Left ventricle myocardium inferior (tissue), 1 donor: ENCODE data around the gene IL1RL1. TPM values are rescaled to one million over a fixed set of nuclear protein-coding genes. Genes with fewer than 3 reads are reported as not detected.

Experiments
- DNase-seq: peaks from one replicate; pipeline ENCODE4 v3.0.0-alpha.2; 2020
- H3K27ac ChIP-seq: fragments of 200-600 bp; replicated peaks from 2 replicates; pipeline ENCODE4 v1.8.0; 2021
- H3K27me3 ChIP-seq: fragments of 200-600 bp; 2 replicates; pipeline ENCODE4 v1.8.0; 2021; ENCODE audit warnings: low read depth
- H3K36me3 ChIP-seq: fragments of 200-600 bp; 2 replicates; pipeline ENCODE4 v1.8.0; 2021
- H3K4me1 ChIP-seq: fragments of 200-600 bp; 2 replicates; pipeline ENCODE4 v1.8.0; 2021
- H3K4me3 ChIP-seq: fragments of 200-600 bp; 2 replicates; pipeline ENCODE4 v1.8.0; 2021; ENCODE audit warnings: mild to moderate bottlenecking, moderate library complexity
- H3K9me3 ChIP-seq: fragments of 200-600 bp; replicated peaks from 2 replicates; pipeline ENCODE4 v1.8.0; 2021
- CTCF ChIP-seq: fragments of 200-600 bp; IDR thresholded peaks from 2 replicates; pipeline ENCODE4 v1.8.0; 2021; ENCODE audit warnings: antibody characterized with exemption, mild to moderate bottlenecking, borderline replicate concordance
- intact Hi-C: fragments of 100-400 bp; cut with micrococcal nuclease; formaldehyde crosslinking; loops from one replicate; pipeline ENCODE4 v1.11.0; 2022
- total RNA-seq: library from RNA; stranded (reverse); fragmentation: NEBNext Ultra II Directional; extraction: Animal tissue kit (Norgen Biotek cat#: 25700); gene quantifications from one replicate; pipeline ENCODE4 v1.2.1, GENCODE V29; 2021
- donor health status: DM: no; HTN: yes; CAD: no; lungs with severe emphysema.

Gene IL1RL1
- total RNA-seq, 1 donor from 2014 or later, result 1.1 TPM

DNA sequence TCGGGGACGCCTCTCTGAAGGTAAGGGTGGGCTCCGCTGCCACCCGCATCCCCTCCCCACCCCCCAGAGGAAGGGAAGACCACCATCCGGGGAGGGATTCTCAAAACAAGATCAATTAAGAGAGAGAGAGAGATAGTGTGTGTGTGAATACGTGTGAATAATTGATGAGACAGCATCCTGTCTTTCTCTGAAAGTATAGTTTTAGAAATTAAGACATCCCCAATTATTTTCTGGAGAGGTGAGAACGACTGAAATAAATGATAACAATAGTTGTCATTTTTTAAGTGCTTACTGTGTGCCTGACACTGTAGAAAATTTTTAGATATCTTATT lies 45.0 kb downstream of the IL1RL1 start:
- H3K9me3 ChIP-seq, result no peaks in the 10 kb centered on the region
- H3K36me3 ChIP-seq, result no peaks in the 10 kb centered on the region
- no peaks in the 10 kb centered on the region for H3K27me3 ChIP-seq
- peak overlapping the region; percentile 75 for H3K4me3 ChIP-seq
- TF ChIP-seq CTCF, result no peak
- intact Hi-C loops, result loop anchor here (10.0 kb wide), 1 partner anchor 332 kb away; no protein-coding TSS in a partner anchor
- DNase-seq, result no peak
- peak overlapping the region; percentile 70 for H3K27ac ChIP-seq
- H3K4me1 ChIP-seq, result peaks cover 18% of the 10 kb centered on the region

DNA sequence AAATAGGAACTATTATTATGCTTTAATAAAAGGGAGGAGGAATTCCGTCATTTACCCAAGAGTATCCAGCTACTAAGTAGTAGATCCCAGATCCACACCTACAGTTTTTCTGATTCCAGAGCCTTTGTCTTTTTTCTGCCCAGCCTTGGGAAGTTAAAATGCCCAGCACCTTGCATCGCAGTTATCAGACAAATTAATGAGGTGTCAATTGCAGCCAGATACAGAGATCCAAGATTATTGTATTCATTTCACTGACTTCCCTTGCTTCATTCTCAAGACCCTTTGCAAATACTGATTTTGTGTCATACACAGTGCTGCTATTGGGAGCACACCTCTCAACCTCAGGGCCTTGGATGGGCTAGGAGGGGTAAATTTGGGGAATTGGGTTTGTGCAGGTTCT lies 45.4 kb downstream of the IL1RL1 start:
- Histone ChIP-seq H3K36me3 (no peaks in the 10 kb centered on the region), H3K9me3 (no peaks in the 10 kb centered on the region), H3K27me3 (no peaks in the 10 kb centered on the region), H3K4me1 (peaks cover 18% of the 10 kb centered on the region), H3K4me3 (peak overlapping the region; percentile 75), H3K27ac (peak overlapping the region; percentile 70)
- intact Hi-C loops, result loop anchor here (10.0 kb wide), 1 partner anchor 332 kb away; no protein-coding TSS in a partner anchor
- TF ChIP-seq CTCF, result no peak
- DNase-seq, result no peak

- no peak for TF ChIP-seq CTCF
- Histone ChIP-seq H3K4me1 (peaks cover 18% of the 10 kb centered on the region), H3K4me3 (no peak overlapping the region), H3K27me3 (no peaks in the 10 kb centered on the region), H3K27ac (no peak overlapping the region), H3K9me3 (no peaks in the 10 kb centered on the region), H3K36me3 (no peaks in the 10 kb centered on the region)
- intact Hi-C loops, result loop anchor here (10.0 kb wide), 1 partner anchor 333 kb away; no protein-coding TSS in a partner anchor
- no peak for DNase-seq
Measured at GRCh38 chr2:102357937-102358336, 46.6 kb downstream of the IL1RL1 start.

DNA sequence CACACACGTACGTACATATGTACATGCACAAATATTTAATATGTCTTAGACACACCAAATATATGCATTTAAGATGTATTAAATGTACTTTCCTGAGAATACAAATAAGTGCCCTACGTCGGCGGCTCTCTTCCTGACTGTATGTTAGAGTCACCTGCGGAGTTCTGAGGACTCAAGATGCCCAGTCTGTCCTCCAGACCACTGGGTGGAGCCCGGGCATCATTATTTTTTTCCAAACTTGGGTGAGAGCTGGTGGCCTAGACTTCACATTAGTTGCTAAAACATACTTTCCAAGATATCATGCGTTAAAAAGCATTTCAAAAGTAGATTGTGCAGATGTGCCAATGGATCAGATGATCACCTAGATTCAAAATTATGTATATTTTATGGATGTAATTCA lies 47.1 kb downstream of the IL1RL1 start:
- Histone ChIP-seq H3K4me1 (peaks cover 18% of the 10 kb centered on the region), H3K9me3 (no peaks in the 10 kb centered on the region), H3K4me3 (no peak overlapping the region), H3K36me3 (no peaks in the 10 kb centered on the region), H3K27me3 (no peaks in the 10 kb centered on the region), H3K27ac (no peak overlapping the region)
- TF ChIP-seq CTCF, result no peak
- intact Hi-C loops, result loop anchor here (10.0 kb wide), 1 partner anchor 334 kb away; no protein-coding TSS in a partner anchor
- no peak for DNase-seq

GRCh38 chr2:102359527-102359926 lies 48.2 kb downstream of the IL1RL1 start:
- no peaks in the 10 kb centered on the region for H3K27me3 ChIP-seq
- intact Hi-C loops, result loop anchor here (10.0 kb wide), 1 partner anchor 335 kb away; no protein-coding TSS in a partner anchor
- H3K36me3 ChIP-seq, result no peaks in the 10 kb centered on the region
- H3K4me1 ChIP-seq, result peaks cover 18% of the 10 kb centered on the region
- no peak for DNase-seq
- TF ChIP-seq CTCF, result no peak
- no peaks in the 10 kb centered on the region for H3K9me3 ChIP-seq
- no peak overlapping the region for H3K27ac ChIP-seq
- no peak overlapping the region for H3K4me3 ChIP-seq
